Brain microvascular endothelial cell (primary cell): ENCODE measurements around the gene NOM1.
"Not testable (repeated sequence)": the region's sequence is repeated elsewhere in the genome, so short reads cannot be mapped to it uniquely, and the experiment has no call there.

Source experiments
- DNase-seq: peaks from one replicate; pipeline ENCODE4 v3.0.0-alpha.2; 2020
- H3K27ac ChIP-seq: fragments of 250-450 bp; sonication (Bioruptor Pico); 2 replicates; pipeline ENCODE4 v1.5.1; 2020; ENCODE audit warnings: mild to moderate bottlenecking, moderate library complexity
- H3K27me3 ChIP-seq: fragments of 250-450 bp; sonication (Bioruptor Pico); replicated peaks from 2 replicates; pipeline ENCODE4 v1.5.1; 2020; ENCODE audit warnings: mild to moderate bottlenecking
- H3K36me3 ChIP-seq: fragments of 250-450 bp; sonication (Bioruptor Pico); replicated peaks from 2 replicates; pipeline ENCODE4 v1.5.1; 2020; ENCODE audit warnings: mild to moderate bottlenecking
- H3K4me3 ChIP-seq: 2 replicates; pipeline ENCODE4 v1.5.1; 2011; ENCODE audit warnings: low read depth, mild to moderate bottlenecking, control low read depth, low read length, moderate library complexity
- in situ Hi-C: cut with HindIII; loops from 2 replicates; pipeline ENCODE4 v1.10.0; 2017; ENCODE audit warnings: low sequenced_read_pairs, low pct_ligation_motif_present
- TF ChIP-seq, protein P1 (sequence below): IDR thresholded peaks from 2 replicates; pipeline ENCODE4 v1.5.1; 2011; ENCODE audit warnings: low read depth, mild to moderate bottlenecking, moderate library complexity, low read length, control low read depth, inconsistent platforms; ENCODE audit errors: missing control alignments

NOM1 gene

GRCh38 chr7:156918635-156919034 is 30.9 kb upstream of the NOM1 start:
- no peak for DNase-seq
- H3K36me3 ChIP-seq: no peaks in the 10 kb centered on the region
- no peak overlapping the region for H3K27ac ChIP-seq
- in situ Hi-C loops: no loop called here
- H3K4me3 ChIP-seq: no peak overlapping the region
- H3K27me3 ChIP-seq: no peaks in the 10 kb centered on the region
- TF ChIP-seq, protein P1, sequence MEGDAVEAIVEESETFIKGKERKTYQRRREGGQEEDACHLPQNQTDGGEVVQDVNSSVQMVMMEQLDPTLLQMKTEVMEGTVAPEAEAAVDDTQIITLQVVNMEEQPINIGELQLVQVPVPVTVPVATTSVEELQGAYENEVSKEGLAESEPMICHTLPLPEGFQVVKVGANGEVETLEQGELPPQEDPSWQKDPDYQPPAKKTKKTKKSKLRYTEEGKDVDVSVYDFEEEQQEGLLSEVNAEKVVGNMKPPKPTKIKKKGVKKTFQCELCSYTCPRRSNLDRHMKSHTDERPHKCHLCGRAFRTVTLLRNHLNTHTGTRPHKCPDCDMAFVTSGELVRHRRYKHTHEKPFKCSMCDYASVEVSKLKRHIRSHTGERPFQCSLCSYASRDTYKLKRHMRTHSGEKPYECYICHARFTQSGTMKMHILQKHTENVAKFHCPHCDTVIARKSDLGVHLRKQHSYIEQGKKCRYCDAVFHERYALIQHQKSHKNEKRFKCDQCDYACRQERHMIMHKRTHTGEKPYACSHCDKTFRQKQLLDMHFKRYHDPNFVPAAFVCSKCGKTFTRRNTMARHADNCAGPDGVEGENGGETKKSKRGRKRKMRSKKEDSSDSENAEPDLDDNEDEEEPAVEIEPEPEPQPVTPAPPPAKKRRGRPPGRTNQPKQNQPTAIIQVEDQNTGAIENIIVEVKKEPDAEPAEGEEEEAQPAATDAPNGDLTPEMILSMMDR: no peak

DNA sequence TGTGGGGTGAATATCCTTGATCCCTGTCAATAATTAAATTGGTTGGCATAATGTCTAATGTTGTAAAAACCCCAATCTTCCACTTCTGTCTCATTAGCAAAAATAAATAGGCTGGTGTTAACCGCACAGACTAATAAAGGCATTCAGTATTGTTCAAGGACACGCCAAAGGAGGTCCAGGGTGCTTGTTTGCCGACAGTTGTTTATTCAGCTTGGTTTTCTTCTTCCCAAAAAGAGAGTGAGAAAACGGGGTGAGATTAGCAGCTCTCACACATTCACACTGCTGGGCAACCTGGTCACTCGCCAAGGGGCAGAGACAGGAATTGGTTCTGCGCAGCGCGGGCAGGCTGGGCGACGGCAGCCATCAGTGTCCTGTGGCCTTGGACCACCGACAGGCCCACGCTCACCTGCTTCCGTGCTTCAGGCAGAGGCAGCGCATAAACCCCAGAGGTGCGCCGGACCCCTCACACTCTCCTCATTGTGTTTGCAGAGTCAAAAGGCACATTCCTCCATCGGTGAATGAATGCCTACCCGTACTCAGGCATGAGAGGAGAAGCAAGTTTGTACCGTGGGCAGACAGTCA is 30.3 kb upstream of the NOM1 start:
- no peak for DNase-seq
- Histone ChIP-seq H3K27me3 (no peaks in the 10 kb centered on the region), H3K27ac (no peak overlapping the region), H3K36me3 (no peaks in the 10 kb centered on the region), H3K4me3 (no peak overlapping the region)
- TF ChIP-seq, protein P1: no peak
- in situ Hi-C loops: no loop called here

DNA sequence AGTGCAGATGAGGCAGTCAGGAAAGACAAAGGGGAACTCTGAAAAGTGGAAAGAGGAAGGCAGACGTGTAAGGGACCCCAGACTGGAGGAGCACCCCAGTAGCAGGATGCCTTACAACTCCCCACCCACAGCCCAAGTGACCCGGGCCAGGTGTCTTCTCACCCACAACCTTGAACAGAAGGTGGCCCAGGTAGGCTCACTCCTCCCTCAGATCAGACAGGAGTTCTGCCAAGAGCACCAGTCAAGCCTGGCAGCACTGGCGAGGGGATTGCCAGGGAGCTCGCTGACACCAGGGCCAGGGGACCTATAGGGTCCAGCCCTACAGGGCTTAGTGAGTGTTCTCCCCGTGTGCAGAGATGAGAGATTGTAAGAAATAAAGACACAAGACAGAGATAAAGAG is 29.4 kb upstream of the NOM1 start:
- H3K36me3 ChIP-seq: no peaks in the 10 kb centered on the region
- no peak overlapping the region for H3K4me3 ChIP-seq
- in situ Hi-C loops: no loop called here
- no peaks in the 10 kb centered on the region for H3K27me3 ChIP-seq
- no peak for DNase-seq
- TF ChIP-seq, protein P1: no peak
- no peak overlapping the region for H3K27ac ChIP-seq

DNA sequence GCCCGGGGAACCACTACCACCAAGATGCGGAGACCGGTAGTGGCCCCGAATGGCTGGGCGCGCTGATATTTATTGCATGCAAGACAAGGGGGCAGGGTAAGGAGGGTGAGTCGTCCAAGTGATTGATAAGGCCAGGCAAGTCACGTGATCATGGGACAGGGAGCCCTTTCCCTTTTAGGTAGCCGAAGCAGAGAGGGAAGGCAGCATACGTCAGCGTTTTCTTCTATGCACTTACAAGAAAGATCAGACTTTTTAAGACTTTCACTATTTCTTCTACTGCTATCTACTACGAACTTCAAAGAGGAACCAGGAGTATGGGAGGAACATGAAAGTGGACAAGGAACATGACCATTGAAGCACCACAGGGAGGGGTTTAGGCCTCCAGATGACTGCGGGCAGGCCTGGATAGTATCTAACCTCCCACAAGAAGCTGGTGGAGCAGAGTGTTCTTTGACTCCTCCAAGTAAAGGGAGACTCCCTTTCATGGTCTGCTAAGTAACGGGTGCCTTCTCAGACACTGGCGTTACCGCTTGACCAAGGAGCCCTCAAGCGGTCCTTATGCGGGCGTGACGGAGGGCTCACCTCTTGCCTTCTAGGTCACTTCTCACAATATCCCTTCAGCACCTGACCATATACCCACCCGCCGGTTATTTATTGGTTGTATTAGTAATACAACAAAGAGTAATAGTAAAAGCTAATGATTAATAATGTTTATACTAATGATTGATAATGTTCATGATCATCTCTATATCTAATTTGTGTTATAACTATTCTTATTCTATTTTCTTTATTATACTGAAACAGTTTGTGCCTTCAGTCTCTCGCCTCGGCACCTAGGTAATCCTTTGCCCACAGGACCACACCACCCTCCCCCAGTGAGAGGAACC is 28.8 kb upstream of the NOM1 start:
- H3K27ac ChIP-seq, in situ Hi-C loops, H3K4me3 ChIP-seq, H3K36me3 ChIP-seq, DNase-seq, H3K27me3 ChIP-seq: not testable (repeated sequence)

DNA sequence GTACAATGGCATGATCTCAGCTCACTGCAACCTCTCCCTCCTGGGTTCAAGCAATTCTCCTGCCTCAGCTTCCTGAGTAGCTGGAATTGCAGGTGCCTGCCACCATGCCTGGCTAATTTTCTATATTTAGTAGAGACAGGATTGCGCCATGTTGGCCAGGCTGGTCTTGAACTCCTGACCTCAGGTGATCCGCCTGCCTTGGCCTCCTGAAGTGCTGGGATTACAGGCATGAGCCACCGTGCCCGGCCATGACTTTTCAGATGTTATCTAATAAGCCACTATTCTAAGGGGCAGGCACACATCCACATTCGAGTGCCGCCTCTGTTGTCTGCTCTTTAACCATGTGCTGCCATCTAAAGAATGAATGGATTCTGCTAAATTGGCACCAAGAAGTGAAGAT is 27.2 kb upstream of the NOM1 start:
- H3K4me3 ChIP-seq, in situ Hi-C loops, DNase-seq, H3K27ac ChIP-seq, H3K36me3 ChIP-seq, H3K27me3 ChIP-seq: not testable (repeated sequence)

GRCh38 chr7:156925821-156926220 is 23.7 kb upstream of the NOM1 start:
- in situ Hi-C loops, H3K27ac ChIP-seq, H3K27me3 ChIP-seq, DNase-seq, H3K36me3 ChIP-seq, H3K4me3 ChIP-seq: not testable (repeated sequence)

DNA sequence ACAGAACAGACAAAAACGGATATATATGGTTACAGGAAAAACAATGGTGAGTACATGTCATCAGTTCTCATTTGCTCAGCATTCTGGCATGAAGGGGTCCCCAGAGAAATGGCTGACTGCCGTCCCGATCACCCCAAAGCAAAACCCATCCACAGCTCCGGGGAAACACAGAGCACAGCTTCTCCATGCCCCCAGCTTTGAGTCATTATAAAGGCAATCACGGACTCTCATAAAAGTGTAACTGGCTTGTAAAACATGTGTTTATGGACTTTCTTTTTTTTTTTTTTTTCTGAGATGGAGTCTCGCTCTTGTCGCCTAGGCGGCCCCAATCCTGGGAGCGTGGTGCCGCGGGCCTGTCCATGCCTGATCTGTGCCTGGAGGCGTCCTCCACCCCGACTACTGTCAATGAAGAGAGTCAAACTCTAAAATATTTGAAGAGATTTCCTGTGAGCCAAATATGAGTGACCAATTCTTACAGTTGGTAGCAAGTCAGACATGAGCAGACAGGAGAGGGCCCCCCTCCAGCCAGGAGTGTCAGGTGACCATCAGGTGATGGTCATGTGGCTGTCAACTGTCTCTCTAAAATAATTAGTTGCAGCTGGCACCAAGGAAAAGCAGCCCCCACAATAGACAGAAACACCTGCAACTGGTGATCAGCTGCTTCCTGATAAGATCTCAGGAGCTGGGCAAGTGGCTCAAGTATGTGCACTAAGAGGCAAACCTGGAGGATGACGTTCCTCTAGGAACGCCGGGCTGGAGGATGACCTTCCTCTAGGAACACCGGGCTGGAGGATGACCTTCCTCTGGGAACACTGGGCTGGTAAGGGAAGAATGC is 21.7 kb upstream of the NOM1 start:
- DNase-seq: no peak
- no peaks in the 10 kb centered on the region for H3K36me3 ChIP-seq
- no peak overlapping the region for H3K4me3 ChIP-seq
- TF ChIP-seq, protein P1: no peak
- in situ Hi-C loops: no loop called here
- H3K27me3 ChIP-seq: no peaks in the 10 kb centered on the region
- no peak overlapping the region for H3K27ac ChIP-seq
